AG08396 (cell line): ENCODE results near the gene AGPAT3.
"Not testable (repeated sequence)": the region's sequence is repeated elsewhere in the genome, so short reads cannot be mapped to it uniquely, and the experiment has no call there.

Experiments
- DNase-seq: peaks from one replicate; pipeline ENCODE4 v3.0.0; 2012; ENCODE audit warnings: low spot score, mixed read lengths

Gene AGPAT3

GRCh38 chr21:43834146-43834905 lies 30.7 kb upstream of the AGPAT3 start:
- DNase-seq: no peak

- no peak for DNase-seq
Measured at GRCh38 chr21:43835050-43835449, 30.0 kb upstream of the AGPAT3 start.

- no peak for DNase-seq
Measured at GRCh38 chr21:43835861-43836260, 29.2 kb upstream of the AGPAT3 start.

GRCh38 chr21:43836616-43837015 lies 28.4 kb upstream of the AGPAT3 start:
- no peak for DNase-seq

GRCh38 chr21:43840259-43840658 lies 24.8 kb upstream of the AGPAT3 start:
- no peak for DNase-seq

GRCh38 chr21:43842742-43843141 lies 22.3 kb upstream of the AGPAT3 start:
- DNase-seq: no peak

- DNase-seq: not testable (repeated sequence)
Measured at GRCh38 chr21:43844906-43845305, 20.1 kb upstream of the AGPAT3 start.

- no peak for DNase-seq
Measured at GRCh38 chr21:43845386-43845785, 19.6 kb upstream of the AGPAT3 start.

GRCh38 chr21:43846430-43846829 lies 18.6 kb upstream of the AGPAT3 start:
- DNase-seq: no peak

- DNase-seq: no peak
Measured at GRCh38 chr21:43847301-43847700, 17.7 kb upstream of the AGPAT3 start.

GRCh38 chr21:43848771-43849170 lies 16.3 kb upstream of the AGPAT3 start:
- no peak for DNase-seq

- no peak for DNase-seq
Measured at GRCh38 chr21:43849532-43850299, 15.3 kb upstream of the AGPAT3 start.

GRCh38 chr21:43850728-43851295 lies 14.2 kb upstream of the AGPAT3 start:
- no peak for DNase-seq

GRCh38 chr21:43851593-43851992 lies 13.4 kb upstream of the AGPAT3 start:
- DNase-seq: no peak

- no peak for DNase-seq
Measured at GRCh38 chr21:43853851-43854772, 10.9 kb upstream of the AGPAT3 start.

GRCh38 chr21:43854773-43855633 lies 10.0 kb upstream of the AGPAT3 start:
- DNase-seq: no peak

- no peak for DNase-seq
Measured at GRCh38 chr21:43855955-43856354, 9.1 kb upstream of the AGPAT3 start.

GRCh38 chr21:43858806-43859648 lies 6.0 kb upstream of the AGPAT3 start:
- DNase-seq: no peak

- no peak for DNase-seq
Measured at GRCh38 chr21:43859747-43860214, 5.2 kb upstream of the AGPAT3 start.

GRCh38 chr21:43861706-43862105 lies 3.3 kb upstream of the AGPAT3 start:
- no peak for DNase-seq
